Pulmonary artery endothelial cell (primary cell): ENCODE data around the gene LPCAT2. TPM values are rescaled to one million over a fixed set of nuclear protein-coding genes. Genes with fewer than 3 reads are reported as not detected.

Source experiments
- DNase-seq: peaks from one replicate; pipeline ENCODE4 v3.0.0-alpha.2; 2011; ENCODE audit warnings: low read depth, low spot score
- total RNA-seq: library from RNA; depleted of rRNA; stranded (reverse); fragments of >200 nt; gene quantifications from 2 replicates; pipeline ENCODE4 v1.2.3, GENCODE V29; 2014

Gene LPCAT2
- total RNA-seq, 1 donor from 2014 or later, result 22.9 TPM

DNA sequence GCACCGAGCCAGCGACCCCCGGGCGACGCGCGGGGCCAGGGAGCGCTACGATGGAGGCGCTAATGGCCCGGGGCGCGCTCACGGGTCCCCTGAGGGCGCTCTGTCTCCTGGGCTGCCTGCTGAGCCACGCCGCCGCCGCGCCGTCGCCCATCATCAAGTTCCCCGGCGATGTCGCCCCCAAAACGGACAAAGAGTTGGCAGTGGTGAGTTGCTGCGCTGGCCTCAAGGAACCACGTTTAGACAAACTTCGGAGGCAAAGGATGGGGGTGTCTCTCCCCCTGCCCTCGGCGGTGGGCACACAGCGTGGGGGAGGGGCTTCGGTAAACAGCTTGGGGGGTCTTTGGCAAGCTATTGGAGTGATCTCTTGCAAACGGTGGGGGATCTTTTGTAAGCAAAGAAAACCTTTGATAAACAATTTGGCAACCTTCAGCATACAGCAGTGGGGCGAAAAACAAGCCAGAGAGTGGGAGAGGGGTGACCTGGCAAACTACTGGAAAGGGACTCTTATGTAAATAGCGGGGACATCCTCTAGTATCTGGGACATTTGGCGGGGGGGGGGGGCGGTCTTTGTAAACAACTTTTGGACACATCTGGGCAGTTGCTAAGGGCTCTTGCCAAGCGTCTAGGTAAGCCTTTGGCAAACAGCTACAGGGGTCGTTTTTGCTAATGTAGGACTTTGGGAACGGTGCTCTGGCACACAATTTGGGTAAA is 29.3 kb upstream of the LPCAT2 start:
- no peak for DNase-seq

DNA sequence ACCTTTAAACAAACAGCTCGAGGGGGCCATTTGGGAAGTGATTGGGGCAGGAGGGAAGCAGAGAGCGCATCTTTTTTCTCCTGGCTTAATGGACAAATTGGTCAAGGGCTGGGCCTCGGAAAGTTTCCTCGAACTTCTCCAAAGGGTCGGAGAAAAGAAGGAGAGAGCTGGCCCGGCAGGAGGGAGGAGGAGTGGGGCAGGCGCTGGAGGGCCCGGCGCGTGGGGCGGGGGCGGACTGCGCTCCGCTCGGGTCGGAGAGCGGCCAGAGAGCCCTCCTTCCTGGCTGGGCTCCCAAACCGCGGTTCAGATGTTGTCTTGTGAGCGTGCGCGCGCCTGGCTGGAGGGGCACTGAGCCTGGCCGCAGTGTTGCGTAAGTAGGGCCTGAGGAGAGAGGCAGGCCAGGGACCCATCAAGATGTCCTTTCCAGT is 28.6 kb upstream of the LPCAT2 start:
- DNase-seq, result peak; percentile 50

DNA sequence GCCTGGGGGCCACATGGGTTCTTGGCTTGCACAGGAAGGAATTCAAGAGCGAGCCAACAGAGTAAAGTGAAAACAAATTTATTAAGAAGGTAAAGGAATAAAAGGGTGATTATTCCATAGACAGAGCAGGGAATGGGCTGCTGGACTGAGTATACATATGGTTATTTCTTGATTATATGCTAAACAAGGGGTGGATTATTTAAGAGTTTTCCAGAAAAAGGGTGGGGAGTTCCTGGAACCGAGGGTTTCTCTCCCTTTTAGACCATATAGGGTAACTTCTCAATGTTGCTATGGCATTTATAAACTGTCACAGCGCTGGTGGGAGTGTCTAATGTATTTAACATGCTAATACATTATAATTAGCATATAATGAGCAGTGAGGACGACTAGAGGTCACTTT is 27.8 kb upstream of the LPCAT2 start:
- DNase-seq, result no peak

DNA sequence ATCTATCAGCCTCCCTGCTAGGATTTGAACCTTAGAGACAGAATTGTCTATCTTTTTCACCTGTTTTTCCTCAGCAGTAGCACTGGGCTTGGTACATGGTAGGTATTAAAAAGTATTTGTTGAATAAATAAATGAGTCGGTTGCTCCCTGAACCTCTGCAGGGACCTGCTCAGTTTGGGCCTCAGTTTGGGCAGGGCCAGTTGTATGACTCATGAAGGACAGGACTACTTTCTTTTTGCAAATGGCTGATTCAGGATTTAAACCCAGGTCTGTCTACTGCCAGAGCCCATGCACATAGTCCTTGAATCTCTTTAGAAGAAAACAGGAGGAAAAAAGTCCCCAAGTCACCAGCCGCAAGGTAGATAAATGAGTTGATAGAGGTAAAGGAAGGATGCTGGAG is 26.8 kb upstream of the LPCAT2 start:
- DNase-seq, result no peak

DNA sequence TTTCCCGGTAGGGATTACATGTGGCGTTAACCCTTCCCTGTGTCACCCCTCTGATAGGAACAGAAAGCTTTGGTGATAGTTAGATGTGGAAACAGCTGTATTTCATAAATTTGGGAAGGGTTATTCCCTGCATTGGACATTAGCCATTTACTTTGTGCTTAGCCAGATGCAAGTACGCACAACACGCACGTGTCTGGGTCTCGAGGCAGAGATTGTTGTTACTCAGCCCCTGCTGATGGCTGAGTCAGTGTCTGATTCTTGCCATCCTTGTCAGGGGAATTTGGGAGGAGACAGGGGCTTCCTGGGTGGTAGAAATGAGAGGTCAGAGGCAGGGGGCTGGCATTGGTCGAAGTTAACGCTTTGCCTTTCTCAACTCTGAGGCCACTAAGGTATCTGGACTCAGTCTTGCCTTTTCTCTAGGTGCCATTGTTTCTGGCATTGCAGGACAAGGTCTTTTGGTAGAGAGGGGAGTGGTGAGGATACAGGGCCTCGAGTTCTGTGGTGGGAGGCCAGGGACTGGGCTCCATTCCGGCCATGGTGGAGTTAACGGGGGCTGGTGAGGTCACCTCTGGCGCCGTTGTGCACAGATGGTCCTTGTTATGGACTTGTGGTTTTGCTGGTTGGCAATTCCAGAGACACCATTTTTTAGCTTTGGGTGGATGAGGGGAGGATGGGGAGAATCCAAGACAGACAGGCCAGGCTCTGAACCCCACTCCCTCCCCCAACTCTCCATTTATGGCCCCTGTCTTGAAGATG is 21.6 kb upstream of the LPCAT2 start:
- DNase-seq, result no peak

DNA sequence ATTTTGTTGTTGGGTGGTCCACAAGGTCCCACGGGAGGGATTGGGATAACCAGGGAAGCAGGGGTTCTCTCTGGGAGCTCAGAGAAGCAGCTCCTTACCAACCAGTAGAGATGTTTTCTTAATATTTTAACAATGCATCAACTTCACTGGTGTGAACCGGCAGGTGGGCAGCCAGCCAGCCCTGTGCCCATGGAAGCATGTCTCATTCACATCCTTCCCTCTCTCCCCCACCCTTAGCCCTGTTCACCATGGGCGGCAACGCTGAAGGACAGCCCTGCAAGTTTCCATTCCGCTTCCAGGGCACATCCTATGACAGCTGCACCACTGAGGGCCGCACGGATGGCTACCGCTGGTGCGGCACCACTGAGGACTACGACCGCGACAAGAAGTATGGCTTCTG is 20.6 kb upstream of the LPCAT2 start:
- peak; percentile 41 for DNase-seq

DNA sequence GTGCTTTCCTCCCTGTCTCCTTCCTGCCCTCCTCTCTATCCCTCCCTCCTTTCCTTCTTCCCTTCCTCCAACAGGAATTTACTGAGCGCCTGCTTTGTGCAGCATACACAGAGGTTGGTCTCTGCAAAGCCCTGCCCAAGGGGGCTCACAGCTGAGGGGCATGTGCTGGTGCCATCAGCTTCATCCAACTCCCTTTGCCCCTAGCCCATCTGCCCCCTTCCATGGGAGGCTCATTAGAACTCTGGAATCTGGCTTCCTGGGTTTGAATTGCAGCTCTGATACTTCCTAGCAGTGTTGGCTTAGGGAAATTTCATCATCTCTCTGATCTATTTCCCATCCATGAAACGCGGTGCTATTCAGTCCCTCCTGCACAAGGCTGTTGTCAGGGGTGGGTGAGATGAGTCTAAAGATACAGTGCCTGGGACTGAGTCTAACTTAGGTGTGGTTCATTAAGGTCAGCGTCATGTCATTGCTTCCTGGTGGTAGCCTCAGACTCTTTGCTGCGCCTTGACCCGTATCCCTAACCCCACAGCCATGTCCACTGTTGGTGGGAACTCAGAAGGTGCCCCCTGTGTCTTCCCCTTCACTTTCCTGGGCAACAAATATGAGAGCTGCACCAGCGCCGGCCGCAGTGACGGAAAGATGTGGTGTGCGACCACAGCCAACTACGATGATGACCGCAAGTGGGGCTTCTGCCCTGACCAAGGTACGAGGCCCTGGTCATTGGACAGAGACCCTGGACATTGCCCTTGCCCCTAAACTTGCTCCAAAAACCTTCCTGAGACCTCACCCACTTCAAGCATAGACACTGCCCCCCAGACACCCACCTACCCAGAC is 19.5 kb upstream of the LPCAT2 start:
- DNase-seq, result no peak

DNA sequence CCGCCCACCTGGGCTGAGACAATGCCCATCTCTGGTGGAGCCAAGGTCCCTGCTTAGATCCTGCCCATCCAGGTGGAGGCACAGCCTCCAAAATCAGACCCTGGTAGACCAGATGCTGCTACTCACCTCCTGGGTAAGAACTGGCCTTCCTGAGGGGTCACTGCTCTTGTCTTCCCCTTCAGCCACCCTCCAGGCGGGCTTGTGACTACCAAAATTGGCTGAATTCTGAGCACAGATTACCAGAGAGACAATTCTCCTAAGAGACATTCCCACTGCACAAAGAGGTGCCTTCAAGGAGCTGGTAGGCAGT is 19.0 kb upstream of the LPCAT2 start:
- DNase-seq, result no peak

DNA sequence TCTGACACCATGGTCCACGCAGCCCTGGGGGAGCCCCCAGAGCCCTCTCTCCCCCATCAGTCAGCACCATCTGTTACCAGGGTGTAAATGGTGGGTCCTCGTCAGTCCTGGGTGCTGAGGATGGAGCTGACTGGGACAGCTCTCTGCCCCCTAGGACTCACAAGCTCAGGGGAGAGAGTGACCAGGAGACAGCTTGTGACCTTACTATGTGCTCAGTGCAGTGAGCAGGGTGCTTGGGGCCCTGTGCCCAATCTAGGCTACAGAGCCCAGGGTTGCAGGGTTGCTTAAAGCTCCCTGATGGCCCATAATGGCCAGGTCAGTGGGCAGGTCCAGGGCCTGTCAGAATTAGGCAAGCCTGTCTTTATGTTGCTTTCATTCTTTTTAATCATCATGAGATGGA is 18.6 kb upstream of the LPCAT2 start:
- DNase-seq, result no peak

DNA sequence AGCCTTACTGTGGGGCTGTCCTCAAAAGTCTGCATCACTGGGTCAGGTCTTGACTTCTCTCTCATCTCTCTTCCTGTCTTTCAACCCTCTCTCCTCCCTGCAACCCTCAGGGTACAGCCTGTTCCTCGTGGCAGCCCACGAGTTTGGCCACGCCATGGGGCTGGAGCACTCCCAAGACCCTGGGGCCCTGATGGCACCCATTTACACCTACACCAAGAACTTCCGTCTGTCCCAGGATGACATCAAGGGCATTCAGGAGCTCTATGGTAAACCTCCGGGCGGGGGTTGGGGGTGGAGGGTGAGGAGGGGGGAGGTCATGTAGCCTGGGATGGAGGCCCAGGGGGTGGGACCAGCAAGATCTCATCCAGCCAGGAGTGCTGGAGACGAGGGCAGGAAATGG is 17.2 kb upstream of the LPCAT2 start:
- DNase-seq, result no peak

DNA sequence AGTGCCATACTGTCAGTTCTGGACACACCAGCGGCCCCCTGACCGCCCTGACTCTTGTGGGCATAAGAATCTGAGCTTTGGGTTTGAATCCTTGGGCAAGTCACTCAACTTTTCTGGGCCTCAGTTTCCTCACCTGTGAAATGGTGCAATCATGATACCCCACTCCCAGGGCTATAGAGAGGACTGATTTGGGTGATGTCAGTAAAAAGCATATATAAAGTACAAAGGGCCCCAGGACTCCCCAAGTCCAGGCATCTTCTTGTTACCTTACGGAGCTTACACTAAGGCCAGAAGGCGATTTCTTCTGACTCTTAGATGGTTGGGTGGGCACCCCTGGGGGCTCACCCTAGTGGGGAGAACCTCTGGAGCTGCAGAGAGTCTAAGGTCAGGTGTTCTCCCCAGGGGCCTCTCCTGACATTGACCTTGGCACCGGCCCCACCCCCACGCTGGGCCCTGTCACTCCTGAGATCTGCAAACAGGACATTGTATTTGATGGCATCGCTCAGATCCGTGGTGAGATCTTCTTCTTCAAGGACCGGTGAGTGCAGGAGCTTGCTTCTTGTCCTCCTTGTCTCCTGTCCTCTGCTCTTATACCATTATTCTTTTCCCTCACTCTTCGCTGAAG is 16.0 kb upstream of the LPCAT2 start:
- no peak for DNase-seq

DNA sequence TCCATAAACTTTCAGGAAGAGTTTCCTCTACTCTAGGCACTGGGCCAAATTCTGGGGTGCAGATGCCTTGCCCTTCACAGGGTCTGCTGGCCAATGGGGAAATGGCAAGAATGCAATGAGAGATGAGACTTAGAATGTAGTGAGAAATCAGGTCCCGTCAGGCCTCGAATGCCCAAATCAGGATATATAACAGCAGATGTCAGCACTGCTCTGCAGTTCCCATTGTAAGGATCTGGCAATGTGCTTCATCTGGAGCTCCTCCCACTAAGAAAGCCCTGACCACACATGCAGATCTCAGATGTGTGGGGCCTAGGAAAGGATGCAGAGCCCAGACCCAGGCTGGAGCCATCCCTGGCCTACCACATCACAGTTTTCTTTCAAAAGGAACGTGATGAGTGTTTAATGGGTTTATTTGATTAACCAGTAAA is 13.9 kb upstream of the LPCAT2 start:
- DNase-seq, result peak; percentile 64

DNA sequence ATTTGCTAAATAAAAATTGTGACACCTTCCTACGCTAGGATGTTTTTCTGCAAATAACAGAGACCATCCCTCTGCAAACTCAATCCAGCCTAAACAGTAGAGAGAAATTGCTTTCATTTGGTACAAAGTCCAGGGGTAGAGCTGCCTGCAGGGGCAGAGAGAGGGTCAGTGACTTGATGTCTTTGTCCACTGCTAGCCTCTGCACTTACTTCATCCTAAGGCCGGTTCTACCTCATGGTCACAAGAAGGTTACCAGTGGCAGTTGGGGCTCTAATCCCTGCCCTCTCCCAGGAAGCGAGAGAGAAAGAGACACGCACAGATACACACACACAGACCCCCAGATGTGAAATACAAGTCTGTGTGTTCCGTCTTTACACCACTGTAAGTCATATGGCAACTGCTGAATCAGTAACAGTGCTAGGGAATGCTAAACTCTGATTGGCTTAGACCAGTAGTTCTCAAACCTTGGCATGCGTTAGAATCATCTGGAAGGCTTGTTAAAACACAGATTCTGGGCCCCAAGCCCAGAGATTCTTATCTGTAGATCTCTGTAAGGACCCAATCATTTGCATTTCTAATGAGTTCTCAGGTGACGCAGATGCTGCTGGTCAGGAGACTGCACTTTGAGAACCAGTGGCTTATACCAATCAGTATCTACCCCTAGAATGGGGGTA is 13.1 kb upstream of the LPCAT2 start:
- no peak for DNase-seq

DNA sequence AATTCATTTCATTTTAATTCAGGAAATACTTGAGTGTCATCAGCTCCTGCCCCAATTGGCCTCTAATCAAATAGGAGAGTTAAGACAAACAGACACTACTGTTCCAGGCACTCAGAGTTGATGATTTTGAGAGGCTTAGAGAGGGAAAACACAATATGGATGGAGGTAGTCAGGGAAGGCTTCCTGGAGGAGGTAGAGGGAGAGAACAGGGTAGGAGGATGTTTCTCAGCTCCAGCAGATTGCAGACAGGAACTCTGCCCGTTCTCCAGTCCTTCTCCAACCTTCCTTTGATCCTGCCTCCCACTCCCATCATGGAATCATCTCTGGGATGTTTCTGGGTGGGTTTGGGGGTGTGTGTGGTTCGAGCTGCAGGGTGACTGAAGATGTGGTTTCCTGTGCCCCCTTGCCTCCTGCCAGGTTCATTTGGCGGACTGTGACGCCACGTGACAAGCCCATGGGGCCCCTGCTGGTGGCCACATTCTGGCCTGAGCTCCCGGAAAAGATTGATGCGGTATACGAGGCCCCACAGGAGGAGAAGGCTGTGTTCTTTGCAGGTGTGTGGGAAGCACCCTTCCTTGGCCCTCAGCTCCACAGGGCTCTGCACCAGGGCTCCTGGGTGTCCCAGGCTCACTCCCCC is 12.2 kb upstream of the LPCAT2 start:
- DNase-seq, result no peak

DNA sequence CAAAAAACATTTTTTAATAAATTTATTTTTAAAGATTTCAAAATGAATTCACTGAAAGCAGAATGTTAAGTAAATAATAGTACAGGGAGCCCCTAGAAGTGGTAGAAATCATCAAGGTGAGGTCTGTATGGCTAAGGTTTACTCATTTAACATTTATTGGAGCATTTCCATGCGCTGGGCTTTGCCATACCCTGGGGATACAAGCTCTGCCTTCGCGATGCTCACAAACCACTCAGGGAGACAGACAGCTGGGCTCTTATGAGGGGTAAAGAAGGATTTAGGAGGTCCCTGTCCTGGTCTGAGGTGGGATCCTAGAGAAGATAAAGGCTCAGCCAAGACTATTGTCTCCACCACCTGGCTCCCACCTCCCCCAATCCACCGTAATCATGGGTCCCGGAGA is 11.3 kb upstream of the LPCAT2 start:
- DNase-seq, result no peak

DNA sequence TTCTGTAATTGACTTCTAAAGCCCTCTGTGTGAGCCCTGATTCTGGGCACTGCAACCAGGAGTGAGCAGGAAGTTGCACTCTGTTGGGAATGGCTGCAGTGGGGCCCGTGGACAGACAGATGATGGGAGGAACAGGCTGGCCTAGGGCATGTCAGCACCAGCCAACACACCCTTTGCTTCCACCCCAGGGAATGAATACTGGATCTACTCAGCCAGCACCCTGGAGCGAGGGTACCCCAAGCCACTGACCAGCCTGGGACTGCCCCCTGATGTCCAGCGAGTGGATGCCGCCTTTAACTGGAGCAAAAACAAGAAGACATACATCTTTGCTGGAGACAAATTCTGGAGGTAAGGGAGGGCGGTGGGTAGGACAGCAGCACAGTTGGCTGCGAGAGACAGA is 10.8 kb upstream of the LPCAT2 start:
- no peak for DNase-seq

DNA sequence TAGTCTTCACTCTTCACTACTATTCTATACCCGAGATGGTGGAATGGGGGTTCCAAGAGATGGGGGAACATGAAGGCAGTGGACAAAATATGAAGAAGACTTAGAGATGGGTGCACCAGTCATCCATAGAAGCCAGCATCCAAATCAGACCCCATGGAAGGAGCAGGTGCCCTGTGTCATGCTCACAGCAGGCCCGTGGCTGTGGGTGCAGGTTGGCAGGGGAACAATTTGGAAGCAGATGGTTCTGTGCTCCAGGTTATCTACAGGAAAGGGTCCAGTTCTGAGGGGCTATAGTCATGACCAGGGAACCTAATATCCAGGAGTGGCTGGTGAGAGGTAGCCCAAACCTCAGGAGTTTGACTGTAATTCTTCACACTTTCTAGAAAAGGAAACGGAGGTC is 9.6 kb upstream of the LPCAT2 start:
- no peak for DNase-seq

DNA sequence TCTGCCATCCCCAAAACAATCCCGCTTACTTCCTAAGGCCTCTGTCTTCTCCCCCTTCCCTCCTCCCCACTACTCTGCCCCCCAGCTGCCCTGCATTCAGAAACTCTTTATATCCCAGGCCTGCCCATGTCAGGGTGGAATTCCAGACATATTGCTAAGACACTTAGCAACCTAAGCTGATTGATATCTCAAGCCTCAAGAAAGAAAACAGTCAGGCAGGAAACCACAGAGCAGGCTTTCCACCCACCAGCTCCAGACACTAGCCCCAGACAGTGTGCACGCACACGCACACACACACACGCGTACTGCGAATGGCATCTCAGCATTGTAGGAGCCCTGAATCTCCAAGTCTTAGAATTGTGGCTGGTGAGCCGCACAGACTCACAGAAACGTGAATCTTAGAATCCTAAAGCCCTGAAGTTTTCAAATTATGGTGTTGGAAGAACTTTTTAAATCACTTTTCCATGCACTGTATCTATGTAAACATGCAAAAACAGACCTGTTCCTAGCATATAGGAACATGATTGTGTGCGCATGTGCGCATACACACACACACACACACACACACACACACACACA is 8.8 kb upstream of the LPCAT2 start:
- DNase-seq, result peak; percentile 96

DNA sequence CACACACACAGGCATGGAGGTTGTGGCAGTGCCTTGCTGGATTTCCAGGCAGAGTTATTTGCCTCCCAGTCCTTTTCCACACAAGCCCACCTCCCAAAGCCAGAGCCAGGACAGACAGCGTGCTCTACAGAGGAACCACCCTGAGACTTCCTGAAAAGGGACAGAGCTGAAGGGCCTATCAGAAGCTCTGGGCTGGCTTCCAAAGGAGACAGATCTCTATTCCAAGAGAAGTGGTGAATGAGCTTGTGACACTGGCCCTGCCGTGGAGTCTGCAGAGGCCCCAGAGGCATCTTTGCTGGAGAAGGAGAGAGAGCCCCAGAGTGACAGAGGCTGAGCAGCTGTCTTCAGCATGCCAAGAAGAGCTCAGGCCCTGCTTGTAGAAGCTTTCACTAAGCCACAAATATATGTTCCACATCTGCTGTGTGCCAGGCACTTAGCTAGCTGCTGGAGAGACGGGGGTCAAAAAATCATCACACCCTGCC is 8.3 kb upstream of the LPCAT2 start:
- DNase-seq, result no peak

DNA sequence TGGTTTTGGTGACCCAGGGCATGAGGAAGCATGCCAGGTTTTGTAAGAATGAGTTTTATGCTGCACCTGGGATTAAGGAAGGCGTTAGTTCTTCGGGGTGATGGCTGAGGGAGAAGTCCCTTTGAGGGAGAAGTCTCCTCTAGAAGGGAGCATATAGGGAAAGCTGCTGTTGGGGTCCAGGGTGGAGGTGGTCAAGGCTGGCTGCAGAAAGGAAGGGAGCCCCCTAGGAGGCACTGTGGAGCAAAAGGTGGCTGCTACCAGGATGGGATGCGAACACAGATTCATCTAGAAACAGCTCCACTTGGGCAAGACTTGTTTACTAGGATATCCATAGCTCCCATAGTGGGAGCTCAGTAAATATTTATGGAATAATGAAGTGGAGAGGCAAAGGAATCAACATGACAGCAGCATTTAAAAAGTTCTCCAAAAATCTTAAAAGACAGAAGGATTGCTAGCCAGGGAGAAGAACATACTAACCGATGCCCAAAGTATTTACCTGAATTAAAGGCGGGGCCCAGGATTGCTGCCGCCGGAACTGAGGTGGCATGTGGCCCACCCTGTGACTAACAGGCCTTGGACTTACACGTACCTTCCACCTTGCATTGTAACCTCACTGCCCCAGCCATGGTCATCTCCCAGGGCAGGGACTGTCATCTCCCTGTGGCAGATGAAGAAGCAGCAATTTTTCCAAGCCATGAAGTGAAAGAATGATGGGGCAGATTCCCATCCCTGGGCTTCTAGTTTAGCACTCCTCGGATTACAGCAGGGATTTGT is 7.1 kb upstream of the LPCAT2 start:
- no peak for DNase-seq
